GM18517 (cell line): ENCODE results near the gene GPR157.
"Not testable (repeated sequence)": the region's sequence is repeated elsewhere in the genome, so short reads cannot be mapped to it uniquely, and the experiment has no call there.

Experiments used
- ATAC-seq: cut with Tn5 transposase; IDR thresholded peaks from one replicate; pipeline ENCODE4 v1.9.1; 2021; ENCODE audit warnings: mild to moderate bottlenecking, moderate library complexity; ENCODE audit not compliant: unreplicated experiment

Gene GPR157

DNA sequence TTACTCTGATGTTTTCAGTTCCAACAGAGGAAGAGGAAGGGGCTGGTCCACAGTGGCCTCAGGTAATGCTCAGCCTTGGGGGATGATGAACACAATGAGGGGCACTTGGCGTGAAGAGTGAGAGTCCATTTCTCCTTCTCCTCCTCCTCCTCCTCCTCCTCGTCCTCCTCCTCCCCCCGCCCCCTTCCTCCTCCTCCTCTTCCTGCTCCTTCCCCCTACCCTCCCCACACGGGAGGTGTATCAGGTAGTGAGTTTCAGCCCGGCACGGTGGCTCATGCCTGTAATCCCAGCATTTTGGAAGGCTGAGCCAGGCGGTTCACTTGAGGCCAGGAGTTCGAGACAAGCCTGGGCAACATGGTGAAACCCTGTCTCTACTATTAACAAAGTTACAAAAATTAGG, 17.3 kb upstream of the GPR157 start:
- no peak for ATAC-seq

DNA sequence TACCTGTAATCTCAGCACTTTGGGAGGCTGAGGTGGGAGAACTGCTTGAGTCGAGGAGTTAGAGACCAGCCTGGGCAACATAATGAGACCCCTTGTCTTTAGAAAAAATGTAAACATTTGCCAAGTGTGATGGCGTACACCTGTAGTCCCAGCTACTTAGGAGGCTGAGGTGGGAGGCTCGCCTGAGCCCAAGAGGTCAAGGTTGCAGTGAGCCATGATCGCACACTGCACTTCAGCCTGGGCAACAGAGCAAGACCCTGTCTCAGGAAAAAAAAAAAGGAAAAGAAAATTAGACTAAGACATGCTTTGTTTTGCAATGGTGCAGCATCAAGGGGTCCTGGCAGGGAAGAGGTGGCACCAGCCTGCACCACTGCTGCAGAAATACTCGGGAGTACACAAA, 16.8 kb upstream of the GPR157 start:
- ATAC-seq: no peak

DNA sequence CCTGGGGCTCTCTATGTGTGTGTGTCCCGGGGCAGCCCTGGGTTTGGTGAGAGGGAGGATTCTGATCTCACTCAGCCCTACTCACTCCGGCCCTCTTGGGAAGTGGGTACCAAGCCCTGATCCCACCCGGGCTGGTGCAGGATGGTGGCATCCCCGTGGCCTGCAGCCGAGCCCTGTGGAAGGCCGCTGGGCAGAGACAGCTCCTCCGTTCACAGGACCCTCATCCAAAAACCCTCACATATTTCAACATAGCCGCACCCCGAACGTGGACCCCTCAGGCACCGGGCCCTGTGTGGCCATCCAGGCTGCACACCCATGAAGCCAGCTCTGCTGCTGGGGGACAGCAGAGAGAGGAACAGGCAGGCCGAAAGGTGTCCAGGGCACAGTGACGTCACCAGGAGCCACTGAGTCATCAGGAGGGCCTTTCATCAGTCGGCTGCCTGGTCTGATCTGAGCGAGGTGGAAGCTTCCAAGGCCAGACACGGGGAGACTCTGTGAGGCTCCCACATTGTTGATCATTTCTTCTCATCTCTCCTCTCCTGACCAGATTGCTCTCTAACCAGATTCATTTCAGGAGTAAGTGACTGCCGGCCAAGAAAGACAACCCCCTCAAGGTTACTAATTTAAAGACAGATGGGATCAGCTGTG, 16.2 kb upstream of the GPR157 start:
- no peak for ATAC-seq

GRCh38 chr1:9144494-9144893, 15.6 kb upstream of the GPR157 start:
- ATAC-seq: not testable (repeated sequence)

DNA sequence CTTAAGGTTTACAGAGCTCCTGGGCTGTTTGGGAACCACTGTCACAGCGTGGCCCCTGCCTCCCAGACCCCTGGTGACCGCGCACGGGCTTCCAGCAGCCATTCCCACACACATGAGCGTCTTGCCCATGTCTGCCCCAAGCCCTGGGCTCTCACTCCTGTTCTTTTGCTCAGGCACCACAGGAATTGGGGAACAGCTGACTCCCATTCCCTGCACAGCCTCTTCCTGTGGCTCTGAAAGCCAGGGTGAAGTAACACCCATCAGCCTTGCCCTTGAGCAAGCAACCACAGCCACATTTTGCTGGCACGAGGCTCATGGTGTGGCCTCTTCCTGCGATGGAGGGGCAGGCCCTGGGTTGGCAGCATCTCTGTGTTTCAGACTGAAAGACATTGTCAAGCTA, 14.3 kb upstream of the GPR157 start:
- ATAC-seq: no peak

GRCh38 chr1:9139930-9140329, 11.0 kb upstream of the GPR157 start:
- no peak for ATAC-seq

DNA sequence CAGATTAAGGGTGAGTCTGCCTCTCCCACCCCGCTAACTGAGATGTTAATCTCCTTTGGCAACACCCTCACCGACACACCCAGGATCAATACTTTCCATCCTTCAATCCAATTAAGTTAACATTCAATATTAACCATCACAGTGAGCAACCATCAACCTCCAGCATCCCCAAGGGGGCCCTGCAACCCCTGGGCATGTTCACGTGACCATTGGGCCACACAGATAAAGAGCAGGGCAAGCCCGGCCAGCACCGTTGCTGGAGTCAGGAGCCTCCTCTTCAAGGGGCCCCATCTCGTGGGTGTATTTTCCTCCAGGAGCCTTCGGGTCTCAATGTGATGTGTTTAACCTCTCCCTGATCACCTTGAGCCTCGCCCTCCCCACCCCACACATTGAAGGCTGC, 8.0 kb upstream of the GPR157 start:
- ATAC-seq: no peak

- ATAC-seq: no peak
Measured at GRCh38 chr1:9135073-9135836, 6.4 kb upstream of the GPR157 start.

GRCh38 chr1:9133870-9134585, 5.1 kb upstream of the GPR157 start:
- ATAC-seq: no peak

DNA sequence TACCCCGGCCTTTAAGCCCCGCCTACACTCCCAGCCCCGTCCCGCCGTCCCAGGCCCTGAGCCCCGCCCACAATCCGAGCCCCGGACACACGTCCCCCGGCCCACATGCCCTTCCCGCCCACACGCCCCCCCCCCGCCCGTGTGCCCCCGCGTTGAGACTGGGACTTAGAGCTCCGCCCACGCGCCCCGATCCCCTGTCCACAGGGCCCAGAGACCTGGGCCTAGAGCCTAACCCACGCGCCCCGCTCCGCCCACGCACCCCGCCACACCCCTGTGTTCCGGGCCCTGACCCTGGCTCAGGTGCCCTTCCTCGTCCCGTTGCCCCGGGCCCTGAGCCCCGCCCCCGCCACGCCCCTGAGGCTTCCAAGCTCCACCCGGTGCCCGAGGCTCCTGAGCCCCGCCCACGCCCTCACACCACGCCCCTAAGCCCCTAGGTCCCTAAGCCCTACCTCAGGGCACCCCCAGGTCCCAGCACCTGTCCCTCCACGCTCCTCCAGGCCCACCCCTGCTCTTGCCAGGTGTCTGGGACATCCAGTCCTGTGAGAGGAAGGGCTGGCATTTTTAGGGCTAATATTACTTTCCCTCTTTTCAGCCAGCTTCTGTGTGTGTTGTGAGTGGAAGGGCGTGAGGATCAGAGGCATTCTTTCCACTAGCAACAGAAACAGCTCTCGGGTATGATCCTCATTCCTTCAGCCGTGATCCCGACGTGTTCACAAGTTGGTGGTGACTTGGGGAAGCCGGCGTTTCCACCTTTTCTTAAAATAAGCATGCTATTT, 552 bp upstream of the GPR157 start:
- peak; percentile 43 for ATAC-seq

GRCh38 chr1:9128166-9128519, 759 bp downstream of the GPR157 start:
- no peak for ATAC-seq

DNA sequence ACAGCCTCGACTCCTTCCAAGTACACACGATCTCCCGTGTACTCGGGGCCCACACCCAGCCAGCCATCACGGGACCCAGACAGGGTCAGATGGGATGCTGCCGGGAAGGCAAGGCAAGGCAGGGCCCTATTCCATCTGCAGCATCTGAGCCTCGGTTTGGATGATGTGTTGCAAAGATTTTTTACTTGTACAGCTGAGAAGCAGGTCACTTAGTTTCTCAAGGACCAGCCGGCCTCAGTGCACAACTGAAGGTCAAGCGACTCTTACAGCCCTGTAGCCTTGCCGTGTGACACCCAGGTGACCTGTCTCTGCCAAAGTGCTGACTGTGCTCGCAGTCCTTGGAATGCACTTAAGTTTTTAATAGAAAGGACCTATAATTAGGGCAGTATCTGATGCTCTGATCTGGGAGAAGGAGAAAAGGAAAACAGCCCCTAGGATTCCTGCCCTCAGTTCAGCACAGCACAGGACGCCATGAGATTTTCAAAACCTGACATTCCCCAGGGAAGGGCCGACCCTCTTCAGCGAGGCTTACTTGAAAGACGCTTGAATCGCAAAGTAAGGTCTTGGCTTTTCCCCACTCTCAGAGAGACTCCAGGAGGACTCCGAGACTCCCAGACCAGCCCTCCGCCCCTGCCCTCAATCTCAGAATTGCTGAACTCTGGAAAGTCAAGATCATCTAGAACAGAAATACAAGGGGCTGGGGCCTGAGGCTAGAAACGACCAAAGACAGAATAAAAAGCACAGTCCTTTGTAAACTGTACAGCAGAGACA, 1.3 kb downstream of the GPR157 start:
- no peak for ATAC-seq

- ATAC-seq: no peak
Measured at GRCh38 chr1:9126511-9126910, 2.4 kb downstream of the GPR157 start.

DNA sequence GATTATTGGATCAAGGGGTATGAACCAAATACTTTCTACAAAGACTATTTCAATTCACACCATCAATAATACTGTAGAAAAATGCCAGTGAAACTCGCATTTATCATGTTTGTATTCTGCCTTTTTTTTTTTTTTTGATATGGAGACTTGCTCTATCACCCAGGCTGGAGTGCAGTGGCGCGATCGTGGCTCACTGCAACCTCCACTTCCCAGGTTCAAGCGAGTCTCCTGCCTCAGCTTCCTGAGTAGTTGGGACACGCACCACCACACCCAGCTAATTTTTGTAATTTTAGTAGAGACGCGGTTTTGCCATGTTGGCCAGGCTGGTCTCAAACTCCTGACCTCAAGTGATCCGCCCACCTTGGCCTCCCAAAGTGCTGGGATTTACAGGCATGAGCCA, 3.1 kb downstream of the GPR157 start:
- ATAC-seq: not testable (repeated sequence)

GRCh38 chr1:9125325-9125724, 3.6 kb downstream of the GPR157 start:
- ATAC-seq: no peak

DNA sequence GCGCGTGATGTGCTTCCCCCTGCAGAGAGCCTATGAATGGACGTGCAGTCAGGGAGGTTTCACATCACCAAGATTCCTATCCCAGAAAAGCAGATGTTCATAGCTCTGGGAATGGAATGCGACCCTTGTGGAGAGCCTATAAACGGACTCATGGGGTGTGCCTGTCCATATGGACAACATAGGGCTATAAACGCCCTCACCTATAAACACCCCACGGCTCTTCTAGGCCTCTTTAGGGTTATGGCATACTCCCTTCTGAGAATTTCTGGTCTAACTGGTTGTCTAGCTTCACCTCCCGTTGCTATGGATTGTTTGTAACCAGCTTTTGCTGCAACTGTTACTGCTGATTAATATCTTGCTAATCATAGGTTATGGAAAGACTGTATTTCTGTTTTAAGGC, 4.5 kb downstream of the GPR157 start:
- ATAC-seq: not testable (repeated sequence)

DNA sequence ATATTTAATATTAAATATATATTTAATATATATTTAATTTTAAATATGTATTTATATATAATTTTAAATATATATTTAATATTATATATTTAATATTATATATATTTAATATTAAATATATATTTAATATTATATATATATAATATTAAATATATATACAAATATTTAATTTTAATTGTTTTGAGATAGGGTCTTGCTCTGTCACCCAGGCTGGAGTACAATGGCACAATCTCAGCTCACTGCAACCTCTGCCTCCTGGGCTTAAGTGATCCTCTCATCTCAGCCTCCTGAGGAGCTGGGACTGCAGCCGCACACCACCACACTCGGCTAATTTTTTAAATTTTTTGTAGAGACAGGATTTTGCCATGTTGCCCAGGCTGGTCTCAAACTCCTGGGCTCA, 5.2 kb downstream of the GPR157 start:
- not testable (repeated sequence) for ATAC-seq

DNA sequence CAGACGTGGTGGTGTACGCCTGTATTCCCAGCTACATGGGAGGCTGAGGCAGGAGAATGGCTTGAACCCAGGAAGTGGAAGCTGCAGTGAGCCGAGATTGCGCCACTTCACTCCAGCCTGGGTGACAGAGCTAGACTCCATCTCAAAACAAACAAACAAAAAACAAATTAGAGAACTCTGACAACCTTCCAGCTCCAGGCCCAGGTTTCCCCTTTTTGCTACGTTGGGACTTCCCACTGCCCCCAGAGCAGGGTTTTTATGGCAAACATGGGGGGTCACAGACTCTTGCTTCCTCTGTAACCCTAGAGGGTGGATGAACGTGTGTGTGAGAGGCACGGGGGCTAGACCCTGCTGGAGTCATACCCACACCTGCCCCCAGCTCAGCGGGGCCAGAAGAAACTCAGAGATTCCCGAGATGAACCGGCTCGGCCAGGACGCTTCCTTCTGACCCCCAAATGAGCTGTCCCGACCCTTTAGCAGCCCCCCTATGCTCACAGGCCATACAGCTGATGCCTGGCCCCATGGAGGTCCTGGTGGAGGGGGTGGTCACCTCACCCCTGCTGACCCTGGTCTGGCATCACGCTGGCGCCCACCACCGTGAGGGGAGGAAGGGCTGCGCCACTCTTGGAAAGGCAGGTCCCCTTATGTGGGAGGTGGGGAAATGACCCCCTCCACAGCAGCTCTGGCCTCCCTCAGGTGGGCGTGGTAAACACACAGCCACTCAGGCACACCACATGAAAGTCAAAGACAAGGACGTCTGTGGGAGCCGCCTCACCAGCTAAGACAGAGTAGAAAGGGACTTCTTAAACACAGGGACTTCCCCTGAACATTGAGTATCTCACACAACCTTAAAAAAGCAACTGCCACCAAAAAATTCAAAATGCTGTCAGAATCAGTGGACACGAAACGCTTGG, 7.1 kb downstream of the GPR157 start:
- no peak for ATAC-seq

DNA sequence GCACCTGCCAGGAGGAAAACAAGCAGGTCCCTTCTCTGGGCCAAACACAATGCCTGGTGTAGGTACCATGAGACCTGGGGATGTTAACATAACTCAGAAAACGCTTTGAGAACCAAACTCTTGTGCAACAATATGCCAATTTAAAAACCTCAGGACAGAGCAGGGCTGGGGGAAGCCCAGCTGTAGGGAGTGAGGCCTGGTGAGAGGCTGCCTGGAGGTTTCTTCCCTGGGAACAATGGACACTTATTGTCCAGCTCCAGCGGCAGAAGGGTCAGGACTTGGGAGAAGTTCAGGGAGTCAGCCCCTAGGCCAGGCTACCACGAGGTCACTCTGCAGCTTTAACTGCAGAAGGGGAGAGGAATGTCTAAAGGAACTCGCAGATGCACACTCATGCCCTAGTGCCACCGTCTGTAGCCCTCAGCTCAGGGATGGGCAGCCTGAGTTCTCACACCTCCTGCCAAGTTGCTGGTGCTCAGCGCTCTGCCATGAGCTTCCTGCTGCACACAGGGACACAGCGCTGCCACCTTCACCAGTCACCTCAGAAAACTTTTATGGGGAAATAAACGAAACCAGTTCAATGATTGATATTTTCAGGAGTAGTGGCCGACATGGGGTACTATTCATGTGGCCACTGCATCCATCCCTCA, 8.5 kb downstream of the GPR157 start:
- no peak for ATAC-seq
